Raji (cell line): ENCODE measurements around the gene FANCE.

Source experiments
- POLR2A ChIP-seq: IDR thresholded peaks from 2 replicates; pipeline ENCODE4 v1.6.1; 2011; ENCODE audit warnings: low read depth, low read length, control low read depth; ENCODE audit not compliant: insufficient read depth

FANCE gene

GRCh38 chr6:35495258-35496035, 43.3 kb downstream of the FANCE start:
- no peak for TF ChIP-seq POLR2A

- no peak for TF ChIP-seq POLR2A
Measured at GRCh38 chr6:35496036-35496840, 44.1 kb downstream of the FANCE start.

- no peak for TF ChIP-seq POLR2A
Measured at GRCh38 chr6:35496841-35497570, 44.9 kb downstream of the FANCE start, which contains the start of gene TEAD3. TEAD3 (minus strand) TSS chr6:35497079.

DNA sequence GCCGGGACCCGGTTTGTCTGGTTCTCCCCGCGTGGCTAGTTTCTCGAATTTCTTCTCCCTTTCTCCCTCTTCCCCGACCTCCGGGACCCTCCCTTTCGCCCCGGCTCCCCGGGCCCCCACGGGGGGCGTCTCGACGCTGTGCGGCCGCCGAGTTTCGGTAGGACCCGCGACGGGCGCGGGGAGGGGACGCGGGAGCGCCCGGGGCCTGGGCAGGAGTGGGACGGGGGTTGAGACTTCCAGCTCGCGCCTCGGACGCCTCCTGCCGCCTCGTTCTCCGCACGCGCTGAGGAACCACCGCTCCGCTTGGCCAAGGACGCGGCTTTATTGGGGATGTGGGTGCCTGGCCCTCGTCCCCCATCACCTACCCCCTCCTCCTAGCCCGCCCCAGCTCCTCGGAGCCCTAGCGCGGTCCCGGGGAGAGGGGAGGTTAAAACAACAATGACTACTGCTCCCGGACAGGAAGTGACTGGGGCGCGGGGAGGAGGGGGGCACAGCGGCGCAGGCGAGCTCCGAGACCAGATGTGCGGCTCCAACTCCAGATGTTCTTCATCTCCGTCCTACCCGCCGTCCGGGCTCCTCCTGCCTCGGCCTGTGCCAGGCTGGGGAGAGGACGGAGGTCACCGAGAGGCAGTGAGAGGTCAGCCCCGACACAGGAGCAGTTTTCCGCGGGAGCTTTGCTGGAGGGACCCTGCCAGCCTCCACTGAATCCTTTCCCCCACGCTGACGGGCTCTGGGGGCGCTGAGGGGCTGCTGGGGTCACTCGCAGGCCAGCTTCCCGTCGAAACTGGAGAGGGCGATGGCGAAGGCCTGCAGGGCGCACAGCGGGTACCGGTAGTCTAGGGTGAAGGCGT, 45.7 kb downstream of the FANCE start:
- no peak for TF ChIP-seq POLR2A

DNA sequence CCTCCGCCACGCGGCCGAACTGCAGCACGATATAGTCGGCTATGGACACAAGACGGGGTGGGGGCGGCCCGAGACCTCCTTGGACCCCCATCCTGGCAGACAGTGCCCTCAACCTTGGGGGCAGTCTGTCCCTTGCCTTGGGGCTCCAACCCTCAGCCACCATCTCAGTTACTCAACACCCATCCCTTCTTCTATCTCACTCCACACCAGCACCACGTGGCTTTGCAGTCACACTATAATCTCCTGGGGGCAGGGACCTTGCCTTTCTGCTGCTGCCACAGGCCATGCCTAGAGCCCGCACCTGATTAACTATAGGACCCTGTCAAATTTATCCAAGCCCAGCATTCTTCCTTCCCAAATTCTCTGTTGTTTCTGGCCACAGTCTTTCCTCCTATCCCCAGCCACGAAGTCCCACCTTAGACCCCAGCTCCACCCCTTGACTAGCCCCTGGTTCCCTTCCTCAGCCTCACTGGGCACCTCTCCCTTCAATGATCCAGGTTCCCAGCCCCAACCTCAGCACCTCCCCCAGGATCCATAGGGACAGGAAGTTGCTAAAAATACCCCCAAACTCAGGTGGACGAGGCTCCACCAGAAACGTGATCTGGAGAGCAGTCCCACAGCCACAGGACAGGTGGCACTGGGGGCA, 46.4 kb downstream of the FANCE start:
- no peak for TF ChIP-seq POLR2A

GRCh38 chr6:35499372-35499771, 47.2 kb downstream of the FANCE start:
- no peak for TF ChIP-seq POLR2A

- TF ChIP-seq POLR2A: no peak
Measured at GRCh38 chr6:35500782-35501181, 48.6 kb downstream of the FANCE start.

GRCh38 chr6:35501784-35502183, 49.6 kb downstream of the FANCE start:
- TF ChIP-seq POLR2A: no peak

DNA sequence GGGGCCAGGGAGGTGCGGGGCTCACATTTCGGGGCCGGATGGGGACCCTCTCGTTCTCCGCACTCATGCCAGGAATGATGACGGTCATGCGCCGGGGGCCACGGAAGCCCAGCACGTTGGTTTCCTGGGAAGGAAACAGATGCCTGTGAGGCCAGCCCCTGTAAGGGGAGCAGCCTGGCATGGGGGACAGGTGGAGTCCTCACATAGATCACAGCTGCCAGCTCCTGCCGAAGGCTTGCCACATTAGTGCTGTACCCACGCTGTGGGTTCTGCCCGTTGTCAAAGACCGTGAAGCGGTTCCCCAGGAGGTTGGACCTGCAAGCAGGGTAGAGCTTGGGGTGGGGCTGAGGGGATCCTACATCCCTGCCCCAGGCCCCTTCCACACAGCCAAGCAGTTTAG, 51.4 kb downstream of the FANCE start:
- no peak for TF ChIP-seq POLR2A

GRCh38 chr6:35505999-35506412, 53.9 kb downstream of the FANCE start:
- no peak for TF ChIP-seq POLR2A

GRCh38 chr6:35506536-35506935, 54.4 kb downstream of the FANCE start:
- no peak for TF ChIP-seq POLR2A

DNA sequence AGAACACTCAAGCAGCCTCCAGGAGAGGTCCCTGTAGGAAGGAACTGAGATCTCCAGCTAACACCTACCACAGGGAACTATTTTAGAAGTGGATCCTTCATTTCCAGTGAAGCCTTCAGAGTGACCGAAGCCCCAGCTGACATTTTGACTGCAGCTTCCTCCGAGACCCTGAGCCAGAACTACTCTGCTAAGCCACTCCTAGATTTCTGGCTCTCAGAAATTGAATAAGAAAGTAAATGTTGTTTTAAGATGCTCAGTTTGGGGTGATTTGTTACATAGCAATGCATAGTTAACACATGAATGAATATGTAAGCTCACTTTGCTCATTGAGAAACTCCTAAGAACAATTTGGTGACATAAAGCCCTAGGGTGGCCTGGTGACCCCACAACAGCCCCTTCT, 55.1 kb downstream of the FANCE start:
- TF ChIP-seq POLR2A: no peak

DNA sequence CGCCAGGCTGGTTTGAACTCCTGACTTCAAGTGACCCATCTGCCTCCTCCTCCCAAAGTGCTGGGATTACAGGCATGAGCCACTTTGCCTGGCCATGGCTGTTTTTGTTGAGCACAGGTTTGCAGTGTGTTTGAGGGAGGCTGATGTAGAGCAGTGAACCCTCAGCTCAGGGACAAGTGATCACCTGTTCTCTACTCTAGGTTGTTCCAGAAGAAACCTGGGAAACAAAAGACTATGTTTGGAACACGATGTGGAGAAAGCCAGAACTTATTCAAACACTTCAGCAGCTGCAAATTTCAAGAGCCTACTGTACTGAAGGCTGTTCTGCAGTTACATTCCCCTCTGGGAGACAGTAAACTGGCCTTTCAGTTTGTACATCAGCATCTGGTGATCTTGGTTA, 55.9 kb downstream of the FANCE start:
- TF ChIP-seq POLR2A: no peak

DNA sequence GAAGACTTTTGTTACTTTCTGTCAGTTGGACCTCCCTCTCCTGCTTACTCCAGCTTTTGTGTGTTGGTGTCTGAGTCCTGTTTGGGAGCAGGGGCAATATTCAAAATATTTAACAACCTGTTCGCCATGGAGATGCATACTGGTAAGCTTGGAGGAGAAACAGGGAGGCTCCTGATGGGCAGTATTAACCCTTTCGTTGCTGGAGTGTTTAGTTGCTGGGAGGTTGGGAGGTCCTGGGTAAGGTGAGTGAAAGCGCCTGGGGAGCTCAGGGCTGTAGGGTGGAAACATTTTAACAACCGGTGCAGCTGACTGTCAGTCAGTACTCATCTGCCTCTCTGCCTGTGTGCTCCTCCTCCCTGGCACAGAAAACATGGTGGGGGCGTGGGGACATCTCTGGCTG, 56.4 kb downstream of the FANCE start:
- no peak for TF ChIP-seq POLR2A

DNA sequence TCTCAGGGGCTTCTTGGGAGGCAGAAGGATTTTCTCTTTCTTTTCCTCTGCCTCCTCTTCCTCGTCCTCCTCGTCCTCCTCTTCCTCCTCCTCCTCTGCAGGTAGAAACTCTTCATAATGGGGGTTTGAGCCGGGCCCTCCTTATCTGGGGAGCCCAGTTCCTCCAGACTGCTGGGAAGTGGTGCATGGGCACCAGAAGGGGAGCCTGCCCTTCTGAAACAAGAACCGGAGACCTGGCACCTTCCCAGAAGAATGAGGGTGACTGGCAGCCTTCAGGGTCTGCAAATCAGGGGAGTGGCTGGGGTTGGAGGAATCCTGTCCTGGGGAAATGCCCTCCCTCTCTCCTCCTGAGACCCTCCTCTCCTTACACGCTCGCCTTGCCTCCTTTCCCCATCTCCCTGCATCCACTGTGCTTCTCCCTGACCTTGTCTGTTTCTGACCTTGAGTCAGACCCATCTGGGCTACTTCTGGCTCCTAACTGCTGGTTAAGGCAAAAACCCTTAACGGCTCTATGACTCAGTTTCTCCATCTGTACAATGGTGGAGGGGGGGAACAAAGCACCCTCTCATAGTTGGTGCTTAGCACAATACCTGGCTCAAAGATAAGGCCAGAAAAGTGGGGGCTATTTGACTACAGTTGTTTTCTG, 58.9 kb downstream of the FANCE start:
- no peak for TF ChIP-seq POLR2A
